Lower leg skin (tissue), 3 donors: Measurements from ENCODE around the gene SPATS1.

Experiments
- CTCF ChIP-seq, 3 donors: fragments of 450-650 bp; IDR thresholded peaks; one replicate each; pipeline ENCODE4 v1.5.1; 2016; ENCODE audit warnings: antibody characterized with exemption in 3 of 3, mild to moderate bottlenecking in 3 of 3, moderate library complexity in 2 of 3
- POLR2A ChIP-seq, 2 donors: fragments of 450-650 bp; IDR thresholded peaks; one replicate each; pipeline ENCODE4 v1.6.1; 2016 to 2017; ENCODE audit warnings: antibody characterized with exemption in 2 of 2, mild to moderate bottlenecking in 1 of 2, moderate library complexity in 1 of 2

- TF ChIP-seq CTCF (IDR thresholded peaks at IDR 0.05) = no peak
- TF ChIP-seq POLR2A (IDR thresholded peaks at IDR 0.05) = no peak
Measured at GRCh38 chr6:44292661-44293365, 49.6 kb upstream of the SPATS1 start.
